ENCODE results near the gene POLDIP2. TPM values are rescaled to one million over a fixed set of nuclear protein-coding genes. Genes with fewer than 3 reads are reported as not detected.
A peak's percentile ranks its signal among the peaks of the same experiment; 100 is the strongest.

Gene POLDIP2
- total and polyA plus RNA-seq, 12 donors, result 74.2 to 204 (median 175) TPM

DNA sequence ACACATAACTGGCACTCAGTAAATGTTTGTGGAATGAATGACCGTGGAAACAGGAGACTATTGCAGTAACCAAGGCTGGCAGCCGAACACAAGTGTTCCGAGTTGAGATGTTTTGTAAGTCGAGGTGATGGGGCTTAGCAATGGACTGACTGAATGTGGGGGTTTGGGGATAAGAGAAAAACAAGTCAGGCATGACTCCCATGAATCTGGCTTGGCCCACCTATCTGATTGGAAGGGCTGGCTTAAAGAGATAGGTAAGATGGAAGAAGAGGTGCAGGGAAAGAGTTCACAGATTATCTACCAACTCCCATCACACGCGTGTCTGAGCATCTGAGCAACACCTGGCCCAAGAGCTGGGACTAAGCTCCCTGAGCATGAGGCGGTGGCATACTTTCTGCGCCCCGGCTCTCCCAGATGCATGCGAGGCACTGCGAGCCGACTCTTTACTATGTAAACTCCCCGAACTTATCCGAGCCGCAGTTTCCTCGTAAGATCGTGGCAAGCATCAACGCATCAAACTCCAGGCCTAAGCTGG lies 22.6 kb downstream of the POLDIP2 start:
- peaks cover 21 to 45% of the 10 kb centered on the region in 2 donors for H3K4me1 ChIP-seq (replicated peaks in 1 of 2)
- H3K27ac ChIP-seq, result peak overlapping the region in 4 of 5 donors; percentile 57 to 95 (median 80)
- H3K36me3 ChIP-seq (replicated peaks in 1 of 2), result peaks cover 0 to 23% of the 10 kb centered on the region in 2 donors
- H3K27me3 ChIP-seq, result no peaks in the 10 kb centered on the region
- H3K4me3 ChIP-seq, result peak overlapping the region; percentile 16 to 91 (median 80)
- DNase-seq, result peak in 2 of 7 donors; percentile 56 to 58
- no peaks in the 10 kb centered on the region for H3K9me3 ChIP-seq (replicated peaks in 1 of 3)
- intact Hi-C loops (cut with DNase I), result no loop called here
- 6 to 18% (median 12%) methylated on average over 10 to 18 of the region's 18 CpGs for WGBS, 4 donors
- TF ChIP-seq, protein P1, sequence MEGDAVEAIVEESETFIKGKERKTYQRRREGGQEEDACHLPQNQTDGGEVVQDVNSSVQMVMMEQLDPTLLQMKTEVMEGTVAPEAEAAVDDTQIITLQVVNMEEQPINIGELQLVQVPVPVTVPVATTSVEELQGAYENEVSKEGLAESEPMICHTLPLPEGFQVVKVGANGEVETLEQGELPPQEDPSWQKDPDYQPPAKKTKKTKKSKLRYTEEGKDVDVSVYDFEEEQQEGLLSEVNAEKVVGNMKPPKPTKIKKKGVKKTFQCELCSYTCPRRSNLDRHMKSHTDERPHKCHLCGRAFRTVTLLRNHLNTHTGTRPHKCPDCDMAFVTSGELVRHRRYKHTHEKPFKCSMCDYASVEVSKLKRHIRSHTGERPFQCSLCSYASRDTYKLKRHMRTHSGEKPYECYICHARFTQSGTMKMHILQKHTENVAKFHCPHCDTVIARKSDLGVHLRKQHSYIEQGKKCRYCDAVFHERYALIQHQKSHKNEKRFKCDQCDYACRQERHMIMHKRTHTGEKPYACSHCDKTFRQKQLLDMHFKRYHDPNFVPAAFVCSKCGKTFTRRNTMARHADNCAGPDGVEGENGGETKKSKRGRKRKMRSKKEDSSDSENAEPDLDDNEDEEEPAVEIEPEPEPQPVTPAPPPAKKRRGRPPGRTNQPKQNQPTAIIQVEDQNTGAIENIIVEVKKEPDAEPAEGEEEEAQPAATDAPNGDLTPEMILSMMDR (IDR thresholded peaks at IDR 0.05), result no peak
- TF ChIP-seq POLR2A (IDR thresholded peaks at IDR 0.05), result no peak

DNA sequence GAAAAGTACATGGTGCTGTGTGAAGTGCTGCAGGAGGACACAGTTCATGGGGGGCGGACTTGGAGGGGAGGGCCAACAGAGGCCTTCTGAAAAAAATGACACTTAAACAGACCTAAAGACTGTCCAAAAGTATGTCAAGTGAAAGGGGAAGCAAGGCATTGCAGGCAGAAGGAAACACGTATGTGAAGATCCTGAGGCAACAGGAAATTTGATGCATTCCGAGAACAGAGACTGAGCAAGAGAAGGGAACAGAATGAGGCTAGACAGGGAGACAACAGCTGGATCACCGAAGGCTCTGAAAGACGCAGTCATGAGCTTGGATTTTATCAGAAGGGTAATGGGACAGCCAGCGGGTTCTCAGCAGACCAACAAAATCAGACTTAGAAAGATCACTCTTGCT lies 23.2 kb downstream of the POLDIP2 start:
- intact Hi-C loops (cut with DNase I), result no loop called here
- no peaks in the 10 kb centered on the region for H3K27me3 ChIP-seq
- DNase-seq, result peak in 1 of 7 donors; percentile 50
- peak overlapping the region in 1 of 4 donors; percentile 70 for H3K4me3 ChIP-seq
- 42 to 59% (median 52%) methylated on average over 6 of the region's 6 CpGs for WGBS, 4 donors
- no peaks in the 10 kb centered on the region for H3K9me3 ChIP-seq (replicated peaks in 1 of 3)
- peaks cover 21 to 41% of the 10 kb centered on the region in 2 donors for H3K4me1 ChIP-seq (replicated peaks in 1 of 2)
- peaks cover 0 to 22% of the 10 kb centered on the region in 2 donors for H3K36me3 ChIP-seq (replicated peaks in 1 of 2)
- peak overlapping the region in 3 of 5 donors; percentile 57 to 95 (median 89) for H3K27ac ChIP-seq
- no peak for TF ChIP-seq POLR2A (IDR thresholded peaks at IDR 0.05)
- TF ChIP-seq, protein P1 (IDR thresholded peaks at IDR 0.05), result no peak

DNA sequence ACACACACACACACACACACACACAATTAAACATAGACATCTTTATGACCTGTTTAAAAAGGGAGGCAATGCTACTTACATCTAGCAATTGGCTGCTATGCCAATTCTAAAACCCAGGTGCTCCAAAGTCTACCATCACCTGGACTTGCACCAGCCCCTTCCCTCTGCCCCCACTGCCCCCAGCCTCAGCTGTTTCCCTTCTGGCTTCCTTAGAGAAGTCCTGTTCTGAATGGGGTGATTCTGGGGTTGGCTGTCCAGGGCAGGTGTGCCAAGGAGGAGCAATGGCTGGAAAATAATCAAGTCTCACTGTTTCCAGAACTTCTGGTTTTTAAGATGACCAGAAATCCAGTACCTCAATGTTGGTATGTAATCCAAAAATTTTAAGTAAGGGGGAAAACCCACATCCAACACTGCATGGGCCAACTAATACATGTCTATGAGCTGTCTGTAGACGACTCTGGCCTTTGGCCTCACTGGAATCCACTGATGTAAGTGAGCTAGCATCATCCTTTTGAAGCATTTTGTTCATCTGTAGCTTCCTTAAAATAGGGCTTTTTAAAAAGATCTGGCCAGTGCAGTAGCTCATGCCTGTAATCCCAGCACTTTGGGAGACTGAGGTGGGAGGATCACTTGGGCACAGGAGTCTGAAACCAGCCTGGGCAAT lies 24.1 kb downstream of the POLDIP2 start:
- no peak overlapping the region for H3K27ac ChIP-seq
- TF ChIP-seq, protein P1 (IDR thresholded peaks at IDR 0.05), result no peak
- no peak for TF ChIP-seq POLR2A (IDR thresholded peaks at IDR 0.05)
- intact Hi-C loops (cut with DNase I), result no loop called here
- no peaks in the 10 kb centered on the region for H3K27me3 ChIP-seq
- DNase-seq, result peak in 3 of 7 donors; percentile 6 to 31 (median 8)
- WGBS, 4 donors, result 58 to 80% (median 70%) methylated on average over 1 of the region's 1 CpG
- H3K36me3 ChIP-seq (replicated peaks in 1 of 2), result peaks cover 0 to 30% of the 10 kb centered on the region in 2 donors
- H3K4me3 ChIP-seq, result no peak overlapping the region
- no peaks in the 10 kb centered on the region for H3K9me3 ChIP-seq (replicated peaks in 1 of 3)
- peaks cover 16 to 35% of the 10 kb centered on the region in 2 donors for H3K4me1 ChIP-seq (replicated peaks in 1 of 2)

DNA sequence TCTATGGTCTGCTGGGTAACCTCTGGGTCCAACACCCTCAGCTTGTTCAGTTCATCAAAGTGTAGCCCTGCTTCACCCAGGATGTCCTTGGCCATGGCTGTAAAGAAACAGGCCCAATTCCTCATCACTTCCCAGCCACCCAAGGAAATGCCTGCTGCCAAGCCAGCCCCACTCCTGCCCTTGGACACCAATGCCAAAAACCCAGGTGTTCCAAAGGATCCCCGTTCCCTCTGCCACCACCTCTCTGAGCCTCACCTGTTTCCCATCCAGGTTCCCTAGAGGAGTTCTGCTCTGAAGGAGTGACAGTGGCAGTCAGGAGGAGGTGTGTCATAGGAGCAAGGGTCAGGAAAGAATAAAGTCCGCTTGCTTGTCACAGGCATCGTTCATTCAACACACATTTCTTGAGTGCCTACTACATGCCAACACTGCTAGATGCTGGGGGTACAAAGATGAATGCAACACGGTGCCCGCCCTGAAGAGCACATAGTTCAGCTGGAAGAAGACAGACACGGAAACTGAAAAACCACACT lies 25.4 kb downstream of the POLDIP2 start:
- Histone ChIP-seq H3K4me1 (replicated peaks in 1 of 2) (peaks cover 8 to 23% of the 10 kb centered on the region in 2 donors), H3K4me3 (no peak overlapping the region), H3K36me3 (replicated peaks in 1 of 2) (peaks cover 0 to 43% of the 10 kb centered on the region in 2 donors), H3K27me3 (no peaks in the 10 kb centered on the region), H3K27ac (no peak overlapping the region), H3K9me3 (replicated peaks in 1 of 3) (no peaks in the 10 kb centered on the region)
- DNase-seq, result peak in 2 of 7 donors; percentile 17 to 45
- TF ChIP-seq, protein P1 (IDR thresholded peaks at IDR 0.05), result no peak
- TF ChIP-seq POLR2A (IDR thresholded peaks at IDR 0.05), result no peak
- intact Hi-C loops (cut with DNase I), result no loop called here
- WGBS, 4 donors, result 90 to 95% (median 93%) methylated on average over 6 of the region's 6 CpGs
